GM12878 (cell line): ENCODE measurements around the gene NDUFB2.

Source experiments
- CHD2 ChIP-seq: IDR thresholded peaks from 2 replicates; pipeline ENCODE4 v1.6.1; 2011; ENCODE audit warnings: low read depth, low read length, improper control_type of control experiment, borderline replicate concordance
- CTCF ChIP-seq, 3 experiments: IDR thresholded peaks in 2 of 3; conservative IDR thresholded peaks in 1 of 3; 2 replicates each; pipeline ENCODE4 v1.5.1; 2011; ENCODE audit warnings: low read depth in 3 of 3, low read length in 3 of 3, mild to moderate bottlenecking in 3 of 3, control low read depth in 2 of 3, moderate library complexity in 2 of 3, inconsistent platforms in 1 of 3, mixed read lengths in 1 of 3; ENCODE audit not compliant: control insufficient read depth in 2 of 3, insufficient read depth in 1 of 3; ENCODE audit errors: extremely low read depth in 1 of 3
- NFIC ChIP-seq: IDR thresholded peaks from 2 replicates; pipeline ENCODE4 v1.6.1; 2012; ENCODE audit warnings: low read depth, mild to moderate bottlenecking, inconsistent platforms, low read length, moderate library complexity
- POLR2A ChIP-seq: IDR thresholded peaks from 2 replicates; pipeline ENCODE4 v1.6.1; 2011; ENCODE audit warnings: low read depth, mild to moderate bottlenecking, low read length
- SUZ12 ChIP-seq: fragments of 200-600 bp; sonication (generic); IDR thresholded peaks from one replicate; pipeline ENCODE4 v1.6.1; 2018; ENCODE audit warnings: antibody characterized with exemption, mild to moderate bottlenecking; ENCODE audit not compliant: unreplicated experiment
- TCF7 ChIP-seq: IDR thresholded peaks from 2 replicates; pipeline ENCODE4 v1.6.1; 2014; ENCODE audit warnings: antibody characterized with exemption, borderline replicate concordance
- TF ChIP-seq, protein P1 (sequence below): IDR thresholded peaks from 2 replicates; pipeline ENCODE4 v1.6.1; 2012; ENCODE audit warnings: low read depth, low read length, improper control_type of control experiment

DNA sequence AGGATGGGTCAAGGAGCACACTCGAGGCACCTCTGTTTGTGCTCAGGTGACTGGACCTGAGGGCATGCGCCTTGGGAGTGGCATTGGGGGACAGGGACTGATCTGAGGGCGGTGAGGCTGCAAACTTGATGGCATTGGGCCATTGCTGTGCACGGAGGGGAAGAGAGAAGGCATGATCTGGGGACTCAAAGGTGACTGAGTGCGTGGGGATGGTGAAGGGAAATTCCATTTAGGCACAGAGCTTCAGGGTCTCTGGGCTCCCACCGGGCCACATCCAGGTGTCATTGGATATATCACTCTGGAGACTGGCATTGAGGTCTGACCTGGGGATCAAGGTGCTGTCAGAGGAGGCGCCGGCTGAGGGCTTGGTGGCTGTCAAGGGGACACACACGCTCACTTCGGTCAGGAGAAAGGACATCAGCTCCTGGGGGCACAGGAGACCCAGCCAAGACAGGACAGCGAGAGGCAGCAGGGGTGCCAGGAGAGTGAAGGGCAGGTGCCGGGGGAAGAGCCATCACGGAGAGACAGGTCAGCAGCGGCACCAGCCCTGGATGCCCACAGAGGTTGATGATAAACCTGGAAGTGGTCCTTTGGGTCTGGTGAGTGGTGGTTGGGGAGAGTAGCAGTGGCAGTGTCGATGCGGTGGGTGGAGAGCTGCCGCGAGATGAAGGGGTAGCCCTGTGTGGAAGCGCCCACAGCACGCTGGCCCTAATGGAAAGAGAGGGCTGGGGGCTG is 18.3 kb upstream of the NDUFB2 start:
- TF ChIP-seq CTCF (IDR thresholded peaks at IDR 0.05 in 2 of 3, conservative IDR thresholded peaks at IDR 0.05 in 1 of 3; ENCODE audit: control insufficient read depth in 2 of 3, extremely low read depth in 1 of 3, insufficient read depth in 1 of 3, low read depth in 3 of 3, low read length in 3 of 3) (no peak), POLR2A (no peak), NFIC (no peak), TCF7 (no peak), SUZ12 (no peak), CHD2 (no peak)
- TF ChIP-seq, protein P1, sequence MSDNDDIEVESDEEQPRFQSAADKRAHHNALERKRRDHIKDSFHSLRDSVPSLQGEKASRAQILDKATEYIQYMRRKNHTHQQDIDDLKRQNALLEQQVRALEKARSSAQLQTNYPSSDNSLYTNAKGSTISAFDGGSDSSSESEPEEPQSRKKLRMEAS: no peak
